IPS-15b (cell line): ENCODE measurements around the gene SAPCD2.
"Not testable (repeated sequence)": the region's sequence is repeated elsewhere in the genome, so short reads cannot be mapped to it uniquely, and the experiment has no call there.

Experiments
- H3K27me3 ChIP-seq: one replicate; pipeline ENCODE4 v1.6.1; 2013; ENCODE audit warnings: low read length; ENCODE audit not compliant: control insufficient read depth, insufficient read depth
- H3K36me3 ChIP-seq: one replicate; pipeline ENCODE4 v1.6.1; 2013; ENCODE audit warnings: low read length; ENCODE audit not compliant: control insufficient read depth, insufficient read depth
- H3K4me1 ChIP-seq: one replicate; pipeline ENCODE4 v1.6.1; 2013; ENCODE audit warnings: mild to moderate bottlenecking, low read length; ENCODE audit not compliant: control insufficient read depth, insufficient read depth
- H3K4me3 ChIP-seq: one replicate; pipeline ENCODE4 v1.5.1; 2013; ENCODE audit warnings: low read depth, low read length
- H3K9ac ChIP-seq: one replicate; pipeline ENCODE4 v1.6.1; 2013; ENCODE audit warnings: low read depth, mild to moderate bottlenecking, low read length
- H3K9me3 ChIP-seq: one replicate; pipeline ENCODE4 v1.6.1; 2013; ENCODE audit warnings: mild to moderate bottlenecking, low read length; ENCODE audit not compliant: control insufficient read depth, insufficient read depth

Gene SAPCD2

GRCh38 chr9:137070201-137070905 lies at the start of gene SAPCD2:
TSS of gene SAPCD2 (minus strand) at chr9:137070557. CDS start at chr9:137070460, 97 bp downstream.
- H3K4me1 ChIP-seq = peaks cover 5% of the 10 kb centered on the region
- H3K9ac ChIP-seq = peak within 1 kb of the TSS; percentile 47
- peaks cover 11% of the 10 kb centered on the region for H3K27me3 ChIP-seq
- peak within 1 kb of the TSS; percentile 66 for H3K4me3 ChIP-seq
- no peaks in the 10 kb centered on the region for H3K9me3 ChIP-seq
- peaks cover 5% of the 10 kb centered on the region for H3K36me3 ChIP-seq

DNA sequence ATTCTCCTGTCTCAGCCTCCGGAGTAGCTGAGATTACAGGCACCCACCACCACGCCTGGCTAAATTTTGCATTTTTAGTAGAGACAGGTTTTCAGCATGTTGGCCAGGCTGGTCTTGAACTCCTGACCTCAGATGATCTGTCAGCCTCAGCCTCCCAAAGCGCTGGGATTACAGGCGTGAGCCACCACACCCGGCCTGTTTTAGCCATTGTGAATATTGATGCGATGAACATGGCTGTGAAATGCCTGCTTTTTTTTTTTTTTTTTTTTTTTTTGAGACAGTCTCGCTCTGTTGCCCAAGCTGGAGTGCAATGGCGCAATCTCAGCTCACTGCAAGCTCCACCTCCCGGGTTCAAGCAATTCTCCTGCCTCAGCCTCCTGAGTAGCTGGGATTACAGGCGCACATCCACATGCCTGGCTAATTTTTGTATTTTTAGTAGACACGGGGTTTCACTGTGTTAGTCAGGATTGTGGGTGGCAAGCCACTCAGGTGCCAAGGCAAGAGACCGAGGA lies 47.8 kb upstream of the SAPCD2 start:
- not testable (repeated sequence) for H3K4me1 ChIP-seq, H3K36me3 ChIP-seq, H3K9ac ChIP-seq

GRCh38 chr9:137117269-137117731 lies 46.9 kb upstream of the SAPCD2 start:
- H3K36me3 ChIP-seq = no peaks in the 10 kb centered on the region
- H3K9ac ChIP-seq = no peak overlapping the region

More for the DNA sequence above, 47.8 kb upstream of the SAPCD2 start:
- H3K4me3 ChIP-seq, H3K9me3 ChIP-seq: not testable (repeated sequence)
- H3K27me3 ChIP-seq = peaks cover 20% of the 10 kb centered on the region

DNA sequence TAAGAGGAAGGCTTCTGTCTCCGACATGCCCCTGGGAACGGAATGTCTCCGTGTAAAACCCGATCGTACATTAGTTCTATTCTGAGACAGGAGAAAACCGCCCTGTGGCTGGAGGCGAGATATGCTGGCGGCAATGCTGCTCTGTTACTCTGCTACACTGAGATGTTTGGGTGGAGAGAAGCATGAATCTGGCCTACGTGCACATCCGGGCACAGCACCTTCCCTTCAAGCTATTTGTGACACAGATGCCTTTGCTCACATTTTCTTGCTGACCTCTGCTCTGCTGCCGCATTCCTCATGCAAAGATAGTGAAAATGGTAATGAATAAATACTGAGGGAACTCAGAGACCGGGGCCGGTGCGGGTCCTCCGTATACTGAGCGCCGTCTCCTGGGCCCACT lies 46.4 kb upstream of the SAPCD2 start:
- H3K9ac ChIP-seq = no peak overlapping the region

More at GRCh38 chr9:137117269-137117731, 46.9 kb upstream of the SAPCD2 start:
- H3K9me3 ChIP-seq = no peaks in the 10 kb centered on the region
- H3K27me3 ChIP-seq = peaks cover 22% of the 10 kb centered on the region
- no peak overlapping the region for H3K4me3 ChIP-seq
- no peaks in the 10 kb centered on the region for H3K4me1 ChIP-seq

GRCh38 chr9:137116027-137116507 lies 45.7 kb upstream of the SAPCD2 start:
- Histone ChIP-seq H3K36me3 (no peaks in the 10 kb centered on the region), H3K4me1 (no peaks in the 10 kb centered on the region), H3K9me3 (no peaks in the 10 kb centered on the region), H3K9ac (no peak overlapping the region), H3K27me3 (peaks cover 22% of the 10 kb centered on the region), H3K4me3 (no peak overlapping the region)

More for the DNA sequence above, 46.4 kb upstream of the SAPCD2 start:
- no peaks in the 10 kb centered on the region for H3K9me3 ChIP-seq
- no peaks in the 10 kb centered on the region for H3K4me1 ChIP-seq
- H3K4me3 ChIP-seq = no peak overlapping the region
- H3K36me3 ChIP-seq = no peaks in the 10 kb centered on the region
- H3K27me3 ChIP-seq = peaks cover 22% of the 10 kb centered on the region

DNA sequence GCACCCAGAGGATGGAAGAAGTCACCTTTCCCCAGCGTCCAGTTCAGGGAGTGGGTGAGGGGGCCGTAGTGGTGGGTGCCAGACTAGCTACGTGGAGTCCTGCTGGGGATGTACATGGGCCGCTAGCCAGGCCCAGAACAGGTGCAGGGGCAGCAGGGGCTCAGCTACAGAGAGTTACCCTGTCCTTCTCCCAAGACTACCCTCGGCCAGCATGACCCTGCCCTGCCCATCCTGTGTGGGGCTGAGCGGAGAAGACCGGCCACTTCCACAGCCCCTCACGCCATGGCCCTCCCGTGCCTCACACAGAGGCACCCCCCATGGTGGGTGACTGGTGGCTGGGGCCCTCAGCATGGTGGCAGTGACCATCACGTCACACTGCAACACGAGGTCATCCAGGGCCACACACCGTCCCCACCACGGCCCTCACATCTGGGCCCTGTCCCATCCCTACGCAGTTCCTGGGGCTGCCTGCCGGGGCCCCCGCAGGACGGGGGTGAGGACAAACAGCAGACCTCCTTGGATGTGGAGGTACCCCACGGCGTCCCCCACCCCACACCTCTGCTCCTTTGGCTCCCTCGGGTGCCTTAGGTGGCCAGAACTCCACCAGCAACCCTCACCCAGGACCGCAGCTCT lies 45.2 kb upstream of the SAPCD2 start:
- Histone ChIP-seq H3K27me3 (peaks cover 22% of the 10 kb centered on the region), H3K36me3 (no peaks in the 10 kb centered on the region), H3K4me1 (no peaks in the 10 kb centered on the region), H3K9ac (no peak overlapping the region), H3K9me3 (no peaks in the 10 kb centered on the region), H3K4me3 (no peak overlapping the region)

- no peaks in the 10 kb centered on the region for H3K9me3 ChIP-seq
- no peaks in the 10 kb centered on the region for H3K36me3 ChIP-seq
- peaks cover 22% of the 10 kb centered on the region for H3K27me3 ChIP-seq
- H3K9ac ChIP-seq = no peak within 1 kb of the TSS
- H3K4me3 ChIP-seq = peak within 1 kb of the TSS; percentile 22
- no peaks in the 10 kb centered on the region for H3K4me1 ChIP-seq
These were observed 44.4 kb upstream of the SAPCD2 start, which contains the start of gene DPP7 for GRCh38 chr9:137114613-137115393. TSS of gene DPP7 (minus strand) at chr9:137114733. CDS start at chr9:137114713, 20 bp downstream.

- Histone ChIP-seq H3K27me3 (peaks cover 22% of the 10 kb centered on the region), H3K4me1 (no peaks in the 10 kb centered on the region), H3K4me3 (no peak overlapping the region), H3K9ac (no peak overlapping the region), H3K9me3 (no peaks in the 10 kb centered on the region), H3K36me3 (peaks cover 2% of the 10 kb centered on the region)
These were observed 43.9 kb upstream of the SAPCD2 start for GRCh38 chr9:137114220-137114612.

- H3K27me3 ChIP-seq = peaks cover 22% of the 10 kb centered on the region
- H3K4me3 ChIP-seq = no peak overlapping the region
- H3K36me3 ChIP-seq = peaks cover 7% of the 10 kb centered on the region
- H3K4me1 ChIP-seq = no peaks in the 10 kb centered on the region
- H3K9ac ChIP-seq = no peak overlapping the region
- H3K9me3 ChIP-seq = no peaks in the 10 kb centered on the region
These were observed 43.2 kb upstream of the SAPCD2 start for GRCh38 chr9:137113385-137114159.

DNA sequence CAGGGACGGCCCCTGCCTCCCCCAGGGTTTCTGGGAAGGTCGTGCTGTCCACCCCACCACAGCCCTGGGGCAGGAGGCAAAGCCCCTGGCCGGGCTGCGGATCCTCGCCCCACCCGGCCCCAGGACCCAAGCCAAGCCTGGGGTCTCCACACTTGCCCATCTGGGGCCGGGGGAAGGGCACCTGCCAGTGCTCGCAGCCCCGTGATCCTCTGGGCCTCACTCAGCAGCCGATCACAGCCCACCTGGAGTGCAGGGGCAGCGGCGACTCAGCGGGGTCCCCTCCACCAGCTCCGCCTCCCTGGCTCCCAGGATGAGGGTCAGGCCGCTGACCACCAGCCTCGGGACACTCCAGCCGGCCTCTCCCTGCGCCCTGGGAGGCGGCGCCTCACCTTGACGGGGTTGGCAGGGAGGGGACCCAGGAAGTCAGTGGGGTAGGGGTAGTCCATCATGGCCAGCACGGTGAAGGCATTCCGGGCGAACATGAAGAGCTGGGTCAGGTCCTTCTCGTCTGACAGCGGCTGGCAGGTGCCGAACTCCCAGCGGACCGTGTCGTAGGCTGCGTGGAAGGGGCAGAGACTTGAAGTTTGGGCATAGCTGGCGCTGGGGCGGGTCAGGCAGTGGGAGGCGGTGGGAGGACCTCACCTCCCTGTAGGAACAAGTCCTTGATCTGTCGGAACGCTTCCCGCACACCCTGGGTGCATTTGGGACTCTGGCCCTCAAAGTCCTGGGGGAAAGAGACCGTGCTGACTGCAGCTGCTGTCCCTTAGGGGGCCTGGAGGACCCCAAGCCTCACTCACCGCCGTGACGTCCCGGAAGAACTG lies 42.4 kb upstream of the SAPCD2 start:
- no peaks in the 10 kb centered on the region for H3K4me1 ChIP-seq
- H3K9me3 ChIP-seq = no peaks in the 10 kb centered on the region
- no peak overlapping the region for H3K4me3 ChIP-seq
- H3K36me3 ChIP-seq = peaks cover 14% of the 10 kb centered on the region
- peaks cover 22% of the 10 kb centered on the region for H3K27me3 ChIP-seq
- no peak overlapping the region for H3K9ac ChIP-seq
